ENCODE measurements around the gene PHYKPL.

Gene PHYKPL

GRCh38 chr5:178223828-178224335 is 8.7 kb downstream of the PHYKPL start:
- no peak for DNase-seq (ENCODE audit: low read depth in 3 of 3)

- DNase-seq (ENCODE audit: low read depth in 3 of 3), result no peak
Measured at GRCh38 chr5:178223196-178223773, 9.3 kb downstream of the PHYKPL start.

- DNase-seq (ENCODE audit: low read depth in 3 of 3), result no peak
Measured at GRCh38 chr5:178222292-178222691, 10.3 kb downstream of the PHYKPL start.

- DNase-seq (ENCODE audit: low read depth in 3 of 3), result no peak
Measured at GRCh38 chr5:178221853-178222252, 10.7 kb downstream of the PHYKPL start.

GRCh38 chr5:178221282-178221681 is 11.3 kb downstream of the PHYKPL start:
- no peak for DNase-seq (ENCODE audit: low read depth in 3 of 3)

- no peak for DNase-seq (ENCODE audit: low read depth in 3 of 3)
Measured at GRCh38 chr5:178218827-178219226, 13.8 kb downstream of the PHYKPL start.

GRCh38 chr5:178218237-178218776 is 14.3 kb downstream of the PHYKPL start:
- DNase-seq (ENCODE audit: low read depth in 3 of 3), result no peak

- DNase-seq (ENCODE audit: low read depth in 3 of 3), result no peak
Measured at GRCh38 chr5:178216779-178217178, 15.8 kb downstream of the PHYKPL start.

GRCh38 chr5:178216088-178216534 is 16.5 kb downstream of the PHYKPL start:
- DNase-seq (ENCODE audit: low read depth in 3 of 3), result no peak

- no peak for DNase-seq (ENCODE audit: low read depth in 3 of 3)
Measured at GRCh38 chr5:178215280-178216002, 17.2 kb downstream of the PHYKPL start.

GRCh38 chr5:178214160-178214803 is 18.3 kb downstream of the PHYKPL start:
- no peak for DNase-seq (ENCODE audit: low read depth in 3 of 3)

GRCh38 chr5:178213748-178214151 is 18.9 kb downstream of the PHYKPL start:
- DNase-seq (ENCODE audit: low read depth in 3 of 3), result no peak

- DNase-seq (ENCODE audit: low read depth in 3 of 3), result no peak
Measured at GRCh38 chr5:178213003-178213461, 19.6 kb downstream of the PHYKPL start.

- DNase-seq (ENCODE audit: low read depth in 3 of 3), result no peak
Measured at GRCh38 chr5:178212241-178213002, 20.2 kb downstream of the PHYKPL start.

GRCh38 chr5:178211095-178212048 is 21.2 kb downstream of the PHYKPL start:
- DNase-seq (ENCODE audit: low read depth in 3 of 3), result no peak

- no peak for DNase-seq (ENCODE audit: low read depth in 3 of 3)
Measured at GRCh38 chr5:178210686-178211085, 21.9 kb downstream of the PHYKPL start.

- no peak for DNase-seq (ENCODE audit: low read depth in 3 of 3)
Measured at GRCh38 chr5:178210073-178210535, 22.5 kb downstream of the PHYKPL start.

GRCh38 chr5:178209334-178210072 is 23.1 kb downstream of the PHYKPL start:
- no peak for DNase-seq (ENCODE audit: low read depth in 3 of 3)

GRCh38 chr5:178208540-178209227 is 23.9 kb downstream of the PHYKPL start:
- no peak for DNase-seq (ENCODE audit: low read depth in 3 of 3)

All from stimulated activated CD4-positive, alpha-beta T cell treated with anti-CD3 and anti-CD28 coated beads, TNF-alpha, amount 100 ng/mL, for 4 hours (primary cell).